ENCODE data around the gene TMEM38B. TPM values are rescaled to one million over a fixed set of nuclear protein-coding genes. Genes with fewer than 3 reads are reported as not detected.
A peak's percentile ranks its signal among the peaks of the same experiment; 100 is the strongest.

TMEM38B gene, protein sequence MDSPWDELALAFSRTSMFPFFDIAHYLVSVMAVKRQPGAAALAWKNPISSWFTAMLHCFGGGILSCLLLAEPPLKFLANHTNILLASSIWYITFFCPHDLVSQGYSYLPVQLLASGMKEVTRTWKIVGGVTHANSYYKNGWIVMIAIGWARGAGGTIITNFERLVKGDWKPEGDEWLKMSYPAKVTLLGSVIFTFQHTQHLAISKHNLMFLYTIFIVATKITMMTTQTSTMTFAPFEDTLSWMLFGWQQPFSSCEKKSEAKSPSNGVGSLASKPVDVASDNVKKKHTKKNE
- total RNA-seq (2022) (12.5 and 18.4 TPM in 2 replicates), Bru-seq, nascent RNA (percentile 61 among the genes with signal in this experiment), BruChase-seq, experiment 1, labeled RNA remaining after a 6-hour chase (percentile 60 among the genes with signal in this experiment), BruChase-seq, experiment 2, labeled RNA remaining after a 2-hour chase (percentile 56 among the genes with signal in this experiment)
- long read RNA-seq, transcript TMEM38B-202 (6 exons, 3,525 nt): major isoform, 52 of 58 reads
- long read RNA-seq, partial matches to known transcripts: 1 of 58 reads
- long read RNA-seq, other reads (novel, unspliced or antisense): 5 of 58 reads

GRCh38 chr9:105694190-105694847 lies at the start of gene TMEM38B:
Gene TMEM38B (plus strand): TSS chr9:105694541. CDS start chr9:105694661, 120 bp downstream.
- no peak for TF ChIP-seq CTCF (IDR thresholded peaks at IDR 0.05; ENCODE audit: unreplicated experiment)
- H3K9me3 Mint-ChIP-seq (ENCODE audit: unreplicated experiment): no peaks in the 10 kb centered on the region
- H3K36me3 Mint-ChIP-seq (ENCODE audit: insufficient read depth, unreplicated experiment): no peaks in the 10 kb centered on the region
- DNase-seq (ENCODE audit: unreplicated experiment): peak; percentile 78
- H3K4me1 Mint-ChIP-seq (ENCODE audit: insufficient read depth, unreplicated experiment): peaks cover 25% of the 10 kb centered on the region
- intact Hi-C loops (cut with micrococcal nuclease): loop anchor here (5.0 to 10.0 kb wide), 2 partner anchors 90 to 247 kb away; partner anchors contain the start of gene FSD1L
- ChIA-PET POLR2A (interaction anchor here (0.7 to 2.5 kb wide), 8 partner anchors 8 to 949 kb away, joined by 3 to 6 read pairs (median 4); no protein-coding TSS in a partner anchor), CTCF (interaction anchor here (0.7 to 1.7 kb wide), 3 partner anchors 24 to 182 kb away, joined by 3 to 12 read pairs (median 4); no protein-coding TSS in a partner anchor)
- BruUV-seq (replicated peaks): no TSS peak
- H3K27me3 Mint-ChIP-seq (ENCODE audit: insufficient read depth, unreplicated experiment): no peaks in the 10 kb centered on the region
- peak within 1 kb of the TSS; percentile 85 for H3K4me3 Mint-ChIP-seq (ENCODE audit: unreplicated experiment)
- peak within 1 kb of the TSS; percentile 41 for H3K27ac Mint-ChIP-seq (ENCODE audit: low read depth, unreplicated experiment)

DNA sequence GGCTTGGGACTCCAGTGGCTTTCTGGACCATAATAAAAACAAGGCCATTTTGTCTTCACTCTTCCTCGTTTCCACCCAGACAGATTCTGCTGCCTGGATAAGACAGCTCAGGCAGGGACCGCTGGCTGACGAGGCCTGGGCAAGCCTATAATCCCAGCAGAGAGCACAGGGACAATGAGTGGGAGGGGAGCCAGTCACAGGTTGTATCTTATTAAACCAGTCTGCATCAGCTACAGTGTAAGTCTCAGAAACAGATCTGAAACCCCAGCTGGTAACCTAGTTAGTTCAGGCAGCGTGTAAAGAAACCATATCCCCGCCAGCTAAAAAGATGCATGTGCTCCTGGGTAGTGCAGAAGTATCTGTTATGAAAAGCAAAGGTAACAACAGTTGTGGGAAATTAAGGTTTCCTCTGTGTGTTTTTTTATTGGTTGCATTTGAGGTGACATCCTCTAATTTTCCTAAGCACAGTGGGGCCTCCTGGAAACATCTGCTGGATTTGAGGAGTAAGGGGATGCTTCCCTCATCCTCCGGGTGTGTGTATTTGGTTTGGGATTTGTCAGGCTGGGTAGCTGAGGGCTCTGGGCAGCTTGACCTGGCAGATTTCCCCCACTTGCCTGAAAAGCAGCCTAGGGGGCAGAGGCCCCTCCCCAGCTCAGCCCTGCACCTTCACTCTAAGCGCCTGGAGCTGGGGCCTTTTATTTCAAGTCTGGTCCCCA lies 47.3 kb upstream of the TMEM38B start:
- no peaks in the 10 kb centered on the region for H3K4me1 Mint-ChIP-seq (ENCODE audit: insufficient read depth, unreplicated experiment)

GRCh38 chr9:105647595-105648349 lies 46.6 kb upstream of the TMEM38B start:
- no peaks in the 10 kb centered on the region for H3K9me3 Mint-ChIP-seq (ENCODE audit: unreplicated experiment)
- intact Hi-C loops (cut with micrococcal nuclease): no loop called here
- H3K27me3 Mint-ChIP-seq (ENCODE audit: insufficient read depth, unreplicated experiment): no peaks in the 10 kb centered on the region
- ChIA-PET CTCF (interaction anchor here (1.0 to 3.7 kb wide), 4 partner anchors 8 to 71 kb away, joined by 3 to 18 read pairs (median 4); no protein-coding TSS in a partner anchor), POLR2A (interaction anchor here (1.8 kb wide), 1 partner anchor 10 kb away, joined by 3 read pairs; no protein-coding TSS in a partner anchor)
- no peak for TF ChIP-seq CTCF (IDR thresholded peaks at IDR 0.05; ENCODE audit: unreplicated experiment)
- no peak overlapping the region for H3K4me3 Mint-ChIP-seq (ENCODE audit: unreplicated experiment)
- no peaks in the 10 kb centered on the region for H3K4me1 Mint-ChIP-seq (ENCODE audit: insufficient read depth, unreplicated experiment)
- BruUV-seq (replicated peaks): no TSS peak
- DNase-seq (ENCODE audit: unreplicated experiment): no peak
- H3K36me3 Mint-ChIP-seq (ENCODE audit: insufficient read depth, unreplicated experiment): no peaks in the 10 kb centered on the region
- H3K27ac Mint-ChIP-seq (ENCODE audit: low read depth, unreplicated experiment): no peak overlapping the region

More for the DNA sequence above, 47.3 kb upstream of the TMEM38B start:
- no peak overlapping the region for H3K4me3 Mint-ChIP-seq (ENCODE audit: unreplicated experiment)
- H3K9me3 Mint-ChIP-seq (ENCODE audit: unreplicated experiment): no peaks in the 10 kb centered on the region
- CTCF ChIA-PET: interaction anchor here (0.6 to 3.7 kb wide), 3 partner anchors 9 to 400 kb away, joined by 3 to 18 read pairs (median 5); no protein-coding TSS in a partner anchor
- no peak overlapping the region for H3K27ac Mint-ChIP-seq (ENCODE audit: low read depth, unreplicated experiment)
- DNase-seq (ENCODE audit: unreplicated experiment): no peak
- no peaks in the 10 kb centered on the region for H3K36me3 Mint-ChIP-seq (ENCODE audit: insufficient read depth, unreplicated experiment)
- POLR2A ChIA-PET: interaction anchor here (1.8 kb wide), 1 partner anchor 11 kb away, joined by 3 read pairs; no protein-coding TSS in a partner anchor
- H3K27me3 Mint-ChIP-seq (ENCODE audit: insufficient read depth, unreplicated experiment): no peaks in the 10 kb centered on the region
- BruUV-seq (replicated peaks): no TSS peak
- intact Hi-C loops (cut with micrococcal nuclease): no loop called here
- no peak for TF ChIP-seq CTCF (IDR thresholded peaks at IDR 0.05; ENCODE audit: unreplicated experiment)

Measured in MCF 10A (cell line).